Hematopoietic multipotent progenitor cell treated with erythropoietin and hydrocortisone succinate and interleukin-3 and kit ligand, for 6 days (in vitro differentiated cells): Measurements from ENCODE around the gene IP6K1.
"Not testable (repeated sequence)": the region's sequence is repeated elsewhere in the genome, so short reads cannot be mapped to it uniquely, and the experiment has no call there.

Experiments
- DNase-seq: peaks from one replicate; pipeline ENCODE4 v3.0.0-alpha.2; 2015

The IP6K1 gene

DNA sequence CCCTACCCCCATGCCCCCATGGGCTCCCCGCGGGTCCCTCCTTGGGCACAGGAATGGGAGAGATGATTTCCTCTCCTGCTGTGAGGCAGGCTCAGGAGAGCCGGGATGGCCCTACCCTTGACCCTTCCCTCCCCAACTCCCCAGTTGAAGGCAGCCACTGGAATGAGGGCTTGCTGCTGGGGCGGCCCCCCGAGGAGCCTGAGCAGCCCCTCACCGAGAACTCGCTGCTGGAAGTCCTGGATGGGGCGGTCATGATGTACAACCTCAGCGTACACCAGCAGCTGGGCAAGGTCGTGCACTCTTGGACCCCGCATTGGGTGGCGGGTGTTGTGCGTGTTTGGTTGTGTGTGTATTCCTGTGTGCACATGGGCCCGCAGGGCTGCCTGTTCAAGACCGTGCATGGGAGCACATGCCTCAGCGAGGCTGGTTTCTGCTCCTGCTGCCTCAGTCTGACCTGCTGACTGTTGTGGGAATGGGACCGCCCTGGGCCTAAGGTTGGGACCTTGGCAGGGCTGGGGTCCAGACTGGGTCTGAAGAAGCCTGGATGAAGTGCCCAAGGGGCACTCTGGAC lies 80.9 kb downstream of the IP6K1 start:
- no peak for DNase-seq

DNA sequence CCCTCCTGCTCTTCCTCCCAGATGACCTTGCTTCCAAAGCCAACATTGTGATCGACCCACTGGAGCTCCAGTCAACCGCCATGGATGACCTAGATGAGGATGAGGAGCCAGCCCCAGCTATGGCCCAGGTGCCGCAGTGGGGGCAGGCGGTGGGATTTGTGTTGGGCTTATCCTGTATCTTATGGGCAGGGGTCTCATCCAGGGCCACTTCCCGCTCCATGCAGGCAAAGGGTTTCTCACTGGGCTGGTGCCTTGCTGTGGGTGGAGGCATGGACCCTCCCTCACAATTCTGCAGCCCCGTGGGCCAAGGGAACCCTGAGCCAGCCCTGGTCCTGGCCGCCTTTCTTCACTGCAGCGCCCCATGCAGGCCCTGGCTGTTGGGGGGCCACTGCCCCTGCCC lies 81.7 kb downstream of the IP6K1 start:
- no peak for DNase-seq

DNA sequence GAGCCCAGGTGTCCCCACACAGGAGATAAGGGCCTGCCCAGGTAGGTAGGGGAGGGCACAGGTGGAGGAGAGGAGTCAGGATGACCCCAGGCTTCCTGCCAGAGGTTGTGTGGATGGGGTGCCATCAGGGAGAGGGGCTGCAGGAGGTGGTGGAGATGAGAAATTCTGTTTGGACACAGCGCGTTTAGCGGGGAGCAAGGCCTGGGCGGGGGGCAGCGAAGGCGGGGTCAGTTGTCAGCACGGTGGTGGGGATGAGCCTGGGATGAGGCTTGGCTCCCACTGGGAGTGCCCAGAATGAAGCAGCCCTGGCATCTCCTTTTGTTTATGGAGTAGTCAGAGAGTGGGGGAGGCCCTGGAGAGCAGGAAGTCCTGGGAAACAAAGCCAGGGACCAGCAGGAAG lies 82.4 kb downstream of the IP6K1 start:
- DNase-seq = no peak

DNA sequence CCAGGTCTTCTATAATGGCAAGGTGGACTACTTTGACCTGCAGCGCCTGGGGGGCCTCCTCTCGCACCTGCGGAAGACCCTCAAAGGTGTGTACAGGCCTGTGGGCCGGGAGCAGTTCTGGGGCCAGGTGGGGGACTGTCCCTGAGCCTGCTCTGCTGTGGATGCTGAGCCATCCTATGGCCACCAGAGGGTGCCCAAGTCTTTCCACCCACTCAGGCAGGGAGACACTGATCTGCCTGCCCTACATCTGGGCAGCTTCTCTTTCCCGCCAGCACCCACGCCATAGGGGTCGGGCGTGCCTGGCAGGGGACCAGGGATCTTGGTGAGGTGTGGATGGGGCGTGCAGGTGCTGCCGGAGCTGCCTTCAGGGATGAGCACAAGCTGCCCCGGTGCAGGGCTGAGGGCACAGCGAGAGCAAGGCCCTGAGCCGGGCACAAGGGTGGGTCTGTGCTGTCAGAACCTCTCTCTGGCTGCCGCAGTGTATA lies 82.9 kb downstream of the IP6K1 start:
- DNase-seq = peak; percentile 89

DNA sequence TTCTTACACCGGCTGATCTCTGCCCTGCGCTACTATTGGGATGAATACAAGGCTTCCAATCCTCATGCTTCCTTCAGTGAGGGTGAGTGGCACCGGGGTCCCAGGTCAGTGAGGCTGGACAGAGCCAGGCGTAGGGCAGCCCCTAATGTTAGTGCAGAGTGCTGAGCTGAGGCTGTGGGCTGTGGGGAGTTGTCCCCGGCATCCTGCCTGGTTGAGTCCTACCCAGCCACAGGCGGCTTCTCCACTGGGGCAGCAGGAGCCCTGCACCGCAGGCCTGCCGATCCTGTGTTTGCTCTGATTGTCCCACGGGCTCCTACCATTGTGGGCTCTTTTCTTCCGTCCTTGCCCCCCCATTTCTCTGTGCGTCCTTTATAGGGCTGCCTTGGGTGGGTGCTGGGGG lies 83.7 kb downstream of the IP6K1 start:
- no peak for DNase-seq

DNA sequence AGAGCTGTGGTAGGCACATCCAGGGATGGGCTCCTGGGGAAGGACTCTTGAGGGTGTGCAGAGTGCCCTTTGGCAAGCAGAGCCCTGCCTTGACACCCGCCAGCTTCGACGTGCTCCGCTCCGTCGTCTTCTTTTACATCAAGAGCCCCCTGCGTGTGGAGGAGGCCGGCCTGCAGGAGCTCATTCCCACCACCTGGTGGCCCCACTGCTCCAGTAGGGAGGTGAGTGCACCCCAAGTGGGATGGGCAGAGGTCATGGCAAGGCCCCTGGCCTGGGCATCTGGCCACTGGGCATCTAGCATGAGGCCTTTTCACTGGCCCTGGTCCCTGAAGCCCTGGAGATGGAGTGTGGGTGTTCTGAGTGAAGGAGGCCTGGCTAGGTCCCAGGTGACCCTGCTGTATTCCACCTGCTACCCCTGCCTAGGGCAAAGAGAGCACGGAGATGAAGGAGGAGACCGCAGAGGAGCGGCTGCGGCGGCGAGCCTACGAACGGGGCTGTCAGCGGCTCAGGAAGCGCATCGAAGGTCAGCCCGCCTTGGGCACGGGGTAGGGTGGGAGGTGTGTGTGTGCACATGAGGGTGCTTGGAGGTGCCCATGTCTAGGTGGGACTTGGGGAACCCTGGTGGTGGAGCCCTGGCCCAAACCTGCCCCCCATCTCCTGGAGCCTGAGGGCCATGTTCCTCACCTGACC lies 84.8 kb downstream of the IP6K1 start:
- peak; percentile 51 for DNase-seq

DNA sequence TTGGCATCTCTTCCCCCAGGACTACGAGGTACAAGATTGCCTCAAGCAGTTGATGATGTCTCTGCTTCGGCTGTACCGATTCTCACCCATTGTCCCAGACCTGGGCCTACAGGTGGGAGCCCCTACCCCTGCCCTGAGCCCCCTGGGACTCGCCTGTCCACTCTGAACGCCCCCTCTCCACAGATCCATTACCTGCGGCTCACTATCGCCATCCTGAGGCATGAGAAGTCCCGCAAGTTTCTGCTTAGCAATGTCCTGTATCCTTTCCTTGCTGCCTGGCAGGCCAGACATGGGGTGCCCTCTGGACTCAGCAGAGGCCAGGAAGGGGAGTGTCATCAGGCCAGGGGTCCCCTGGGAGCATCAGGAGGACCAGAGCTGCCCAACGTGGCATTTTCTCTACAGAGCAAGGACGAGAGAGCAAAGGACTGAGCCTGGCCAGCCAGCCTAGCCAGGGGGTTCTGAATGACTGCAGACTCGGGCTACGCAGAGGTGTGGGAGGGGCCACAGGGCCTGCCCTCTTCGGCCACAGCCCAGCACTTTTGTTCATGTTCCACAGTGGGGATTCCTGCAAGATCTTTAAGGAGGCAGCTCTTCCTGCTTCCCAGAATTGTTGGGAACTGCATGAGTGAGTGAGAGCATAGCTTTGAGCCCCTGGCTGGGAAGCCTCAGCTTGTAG lies 85.8 kb downstream of the IP6K1 start:
- DNase-seq = no peak

DNA sequence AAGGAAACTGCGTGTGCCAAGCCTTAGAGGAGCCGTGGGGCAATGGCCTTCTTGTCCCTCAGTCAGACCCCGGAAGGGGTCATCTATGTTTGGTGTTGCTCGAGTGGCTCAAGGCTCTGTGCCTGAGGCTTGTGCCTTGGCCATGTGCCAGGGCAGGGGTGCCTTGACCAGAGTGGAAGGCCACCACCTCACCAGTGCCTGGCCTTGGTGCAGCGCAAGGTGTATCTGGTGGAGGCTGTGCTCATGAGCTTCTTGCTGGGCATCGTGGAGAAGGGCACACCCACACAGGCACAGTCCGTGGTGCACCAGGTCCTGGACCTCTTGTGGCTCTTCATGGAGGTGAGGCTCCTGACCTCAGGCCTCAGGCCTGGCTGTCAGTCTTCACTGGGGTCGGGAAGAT lies 86.3 kb downstream of the IP6K1 start:
- DNase-seq = no peak

DNA sequence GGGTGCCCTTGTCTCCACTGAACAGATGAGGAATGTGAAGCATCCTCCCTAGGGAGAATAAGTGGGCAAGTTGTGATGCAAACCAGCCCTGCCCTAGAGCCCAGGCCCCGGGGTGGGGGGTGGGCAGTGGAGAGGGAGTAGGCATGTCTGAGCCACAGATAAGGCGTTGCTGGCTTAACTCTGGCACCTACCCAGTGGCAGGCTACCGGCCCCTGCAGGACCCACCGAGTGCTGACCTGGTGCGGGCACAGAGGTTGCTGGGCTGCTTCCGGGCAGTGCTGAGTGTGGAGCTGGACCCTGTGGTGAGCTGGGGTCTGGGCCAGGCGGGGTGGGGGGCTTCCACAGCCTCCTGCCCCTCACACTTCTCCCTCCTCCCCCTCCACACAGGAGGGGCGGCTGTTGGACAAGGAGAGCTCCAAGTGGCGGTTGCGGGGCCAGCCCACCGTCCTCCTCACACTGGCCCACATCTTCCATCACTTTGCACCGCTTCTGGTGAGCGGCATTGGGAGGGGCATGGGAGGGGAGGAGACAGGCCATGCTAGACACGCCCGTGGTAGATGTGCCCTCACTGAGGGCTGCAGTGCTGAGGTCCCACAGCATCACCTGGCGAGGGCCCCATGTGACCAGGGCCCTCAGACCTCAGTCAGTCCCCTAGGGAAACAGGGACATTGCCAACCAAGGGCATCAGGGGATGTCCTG lies 86.9 kb downstream of the IP6K1 start:
- peak; percentile 71 for DNase-seq

DNA sequence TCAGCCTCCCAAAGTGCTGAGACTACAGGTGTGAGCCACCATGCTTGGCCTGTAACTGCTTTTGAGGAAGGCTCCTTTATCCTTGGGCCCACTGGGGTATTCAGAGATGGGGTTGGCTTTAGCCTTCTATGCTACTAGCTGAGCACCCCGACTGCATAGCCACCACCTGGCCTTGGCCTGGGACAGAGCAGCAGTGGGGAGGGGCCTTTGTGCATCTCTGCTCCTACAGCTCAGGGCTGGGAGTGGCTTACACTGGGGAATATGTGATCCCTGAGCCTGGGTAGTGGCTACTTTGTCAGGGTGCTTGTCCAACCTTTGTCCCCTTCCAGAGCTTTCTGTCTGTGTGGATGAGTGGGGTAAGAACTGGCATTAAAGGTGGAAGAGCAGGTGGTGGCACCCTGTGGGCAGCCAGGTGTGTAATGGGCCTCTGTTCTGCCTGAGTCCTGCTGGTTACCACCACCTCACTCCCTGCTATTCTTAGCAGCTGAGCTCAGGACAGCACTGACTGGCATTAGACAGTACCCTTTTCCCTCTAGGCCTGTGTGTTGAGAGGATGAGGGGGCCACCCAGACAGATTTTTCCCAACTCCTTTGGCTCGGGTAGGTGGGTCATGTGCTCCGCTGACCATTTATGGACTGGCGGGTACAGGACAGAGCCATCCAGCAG lies 90.9 kb downstream of the IP6K1 start:
- not testable (repeated sequence) for DNase-seq

DNA sequence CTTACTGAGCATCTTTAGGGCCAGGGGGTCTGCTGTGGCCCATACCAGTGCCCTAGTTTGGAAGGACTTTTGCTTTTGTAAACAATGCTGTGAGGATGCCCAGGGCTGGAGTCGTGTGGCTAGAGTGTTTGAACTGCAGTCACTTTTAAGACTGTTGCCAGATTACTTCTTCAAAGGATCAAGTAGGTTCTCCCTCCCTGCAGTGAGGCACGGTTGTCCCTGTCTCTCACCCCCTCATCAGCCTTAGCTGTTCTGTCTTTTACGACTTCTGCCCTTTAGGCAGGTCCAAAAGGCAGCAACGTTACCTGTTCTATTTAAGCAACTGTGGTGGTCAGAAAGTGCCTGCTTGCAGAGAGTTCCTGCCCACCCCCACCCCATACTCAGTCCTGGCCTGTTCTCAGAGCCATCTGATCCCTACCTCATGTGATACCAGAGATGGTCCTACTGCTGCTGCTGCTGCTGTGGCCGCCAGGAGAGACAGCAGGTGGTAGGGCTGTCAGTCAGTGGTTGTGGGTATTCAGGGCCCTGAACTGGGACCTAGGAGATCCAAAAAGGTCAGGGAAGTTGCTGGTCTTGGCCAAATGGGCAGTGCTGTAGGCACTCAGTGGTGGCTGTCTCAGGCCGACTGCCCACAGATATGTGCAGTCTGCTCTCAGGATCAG lies 91.8 kb downstream of the IP6K1 start:
- DNase-seq = not testable (repeated sequence)

DNA sequence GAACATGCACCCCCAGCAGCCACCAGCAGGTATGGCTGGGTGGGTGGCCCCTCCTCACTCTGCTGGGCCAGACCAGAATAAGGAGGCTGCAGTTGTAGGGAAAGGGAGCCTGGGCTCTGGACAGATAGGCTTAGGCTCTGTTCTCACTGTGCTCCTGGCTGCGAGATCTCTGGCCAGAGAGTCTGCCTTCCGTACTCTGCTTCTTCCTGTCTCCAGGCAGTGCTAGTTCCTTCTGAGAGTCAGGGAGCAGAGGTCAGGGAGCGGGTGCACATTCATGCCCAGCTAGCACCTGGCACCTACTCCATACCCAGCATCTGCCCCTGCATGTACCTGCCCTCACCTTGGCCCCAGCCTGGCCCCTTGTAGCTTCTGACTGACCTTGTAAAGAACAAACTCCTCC lies 94.9 kb downstream of the IP6K1 start:
- not testable (repeated sequence) for DNase-seq

DNA sequence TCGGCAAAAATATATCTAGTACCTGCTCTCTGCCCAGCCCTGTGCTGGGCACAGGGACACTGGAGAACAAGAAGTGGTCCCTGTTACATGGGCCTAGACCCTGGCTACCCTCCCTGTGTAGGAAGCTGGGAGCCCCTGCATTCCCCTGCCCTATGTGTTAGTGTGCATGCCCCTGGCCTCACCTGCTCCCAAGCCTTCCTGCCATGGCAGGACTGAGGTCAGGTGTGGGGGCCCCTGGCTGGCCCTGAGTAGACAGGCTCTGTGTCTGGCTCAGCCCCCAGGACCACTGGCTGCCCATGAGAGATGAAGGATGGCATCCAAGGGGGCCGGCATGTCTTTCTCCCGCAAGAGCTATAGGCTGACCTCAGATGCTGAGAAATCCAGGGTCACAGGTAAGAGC lies 95.5 kb downstream of the IP6K1 start:
- DNase-seq = not testable (repeated sequence)

DNA sequence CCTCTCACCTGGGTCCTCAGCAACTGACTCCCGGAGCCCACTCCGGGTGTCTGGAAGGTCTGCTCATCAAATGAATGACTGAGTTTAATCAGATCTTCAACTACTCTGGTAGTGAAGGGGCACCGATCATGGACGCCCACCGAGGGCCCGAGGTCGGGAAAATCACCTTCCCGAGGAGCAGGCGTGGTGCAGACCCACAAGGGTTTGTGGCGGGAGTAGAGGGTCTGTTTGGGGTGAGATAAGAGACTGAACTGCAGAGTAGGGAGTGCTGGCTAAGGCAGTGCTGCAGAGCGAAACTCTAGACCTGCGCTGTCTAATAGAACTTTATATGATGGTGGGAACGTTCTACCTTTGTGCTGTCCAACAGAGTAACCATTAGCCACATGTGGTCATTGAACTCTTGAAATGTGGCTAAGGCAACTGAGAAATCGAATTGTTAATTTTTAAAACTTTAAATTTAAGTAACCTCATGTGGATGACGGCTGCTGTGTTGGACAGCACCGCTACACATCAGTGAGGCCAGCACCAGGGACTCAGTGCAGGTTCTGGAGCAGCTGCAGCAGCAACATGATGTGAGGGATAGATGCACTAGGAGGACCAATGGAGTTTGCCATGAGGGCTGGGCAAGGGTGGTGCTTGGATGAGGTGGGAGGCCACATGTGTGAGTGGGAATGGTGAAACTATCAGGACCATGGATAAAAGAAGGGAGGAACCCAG lies 96.3 kb downstream of the IP6K1 start:
- peak; percentile 70 for DNase-seq

DNA sequence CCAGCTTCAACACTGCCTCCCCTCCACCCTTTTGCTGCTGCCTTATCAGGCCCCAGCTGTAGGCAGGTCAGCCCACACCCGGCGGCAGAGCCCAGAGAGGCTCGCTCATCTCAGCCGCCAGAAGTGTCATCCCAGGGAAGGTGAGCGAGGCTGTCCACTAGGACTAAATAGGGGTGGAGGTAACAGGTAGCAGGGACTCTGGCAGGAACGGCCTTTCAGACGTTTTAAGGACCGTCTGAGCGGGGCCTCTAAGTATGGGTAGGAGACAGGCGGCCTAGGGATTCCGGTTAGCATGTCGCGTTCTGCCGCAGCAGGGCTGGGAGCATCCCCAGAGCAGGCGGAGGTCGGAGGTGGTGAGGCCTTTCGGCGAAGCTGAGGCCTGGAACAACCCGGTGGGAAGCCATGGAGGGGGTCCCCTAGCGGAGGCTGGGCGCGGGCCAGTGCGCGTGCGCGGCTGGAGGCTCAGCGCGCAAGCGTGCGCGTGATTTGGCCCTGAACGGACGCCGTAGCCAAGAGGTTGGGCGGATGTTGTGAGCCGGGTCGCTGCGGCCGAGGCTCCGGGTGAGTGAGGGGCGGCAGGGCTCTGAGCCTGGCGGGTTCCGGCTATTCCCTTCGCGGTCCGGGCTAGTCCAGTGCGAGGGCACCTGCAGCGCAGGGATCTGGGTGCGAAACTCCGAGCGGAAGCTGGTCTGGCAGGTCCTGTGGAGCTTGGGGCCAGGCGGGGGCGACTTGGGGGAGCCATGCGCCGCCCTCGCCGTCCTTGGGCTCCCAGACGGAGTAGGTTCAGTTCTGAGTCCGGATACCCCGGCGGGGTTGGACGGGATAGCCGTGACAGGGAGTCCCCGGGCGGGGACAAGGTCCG lies 97.1 kb downstream of the IP6K1 start, which contains the start of the genes MST1 and RNF123:
Gene MST1, minus strand, starts transcription at position 429 of the 862 bp plus-strand sequence. CDS start 783 bp downstream, outside the sequence.
Gene RNF123, plus strand, starts transcription at position 512 of the 862 bp plus-strand sequence. CDS start 1,609 bp downstream, outside the sequence.
- DNase-seq = peak; percentile 92

DNA sequence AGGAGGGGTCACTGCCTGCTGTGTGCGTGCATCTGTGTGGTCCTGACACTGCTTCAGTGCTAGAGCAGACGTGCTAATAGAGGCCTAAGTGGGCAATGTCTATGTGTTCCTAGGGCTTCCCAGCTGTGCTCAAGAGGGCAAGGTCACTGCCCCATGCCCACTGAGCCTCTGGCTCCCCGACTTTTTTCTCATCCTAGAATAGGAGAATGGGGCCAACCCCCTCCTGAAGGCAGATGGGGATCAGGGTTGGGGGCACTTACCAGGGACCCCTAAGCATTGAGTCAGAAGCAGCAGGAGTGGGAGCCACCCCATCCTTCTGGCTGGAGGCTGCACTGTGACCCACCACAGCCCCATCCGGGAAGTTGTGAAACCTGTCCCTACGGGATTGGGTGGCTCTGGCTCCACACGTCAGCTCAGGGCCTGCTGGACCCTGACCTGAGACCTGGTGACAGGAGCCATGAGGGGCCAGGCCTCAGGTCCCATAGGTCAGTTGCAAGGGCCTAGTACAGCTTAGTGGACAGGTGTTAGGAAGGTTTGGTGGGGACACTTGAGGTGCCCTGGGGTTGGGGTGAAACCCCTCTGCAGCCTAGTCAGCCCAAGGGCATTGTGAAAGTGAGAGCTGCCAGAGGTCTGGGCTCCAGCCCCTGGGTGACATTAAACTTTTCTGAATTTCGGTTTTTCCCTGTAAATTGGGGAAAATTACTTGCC lies 97.8 kb downstream of the IP6K1 start:
- DNase-seq = peak; percentile 39

DNA sequence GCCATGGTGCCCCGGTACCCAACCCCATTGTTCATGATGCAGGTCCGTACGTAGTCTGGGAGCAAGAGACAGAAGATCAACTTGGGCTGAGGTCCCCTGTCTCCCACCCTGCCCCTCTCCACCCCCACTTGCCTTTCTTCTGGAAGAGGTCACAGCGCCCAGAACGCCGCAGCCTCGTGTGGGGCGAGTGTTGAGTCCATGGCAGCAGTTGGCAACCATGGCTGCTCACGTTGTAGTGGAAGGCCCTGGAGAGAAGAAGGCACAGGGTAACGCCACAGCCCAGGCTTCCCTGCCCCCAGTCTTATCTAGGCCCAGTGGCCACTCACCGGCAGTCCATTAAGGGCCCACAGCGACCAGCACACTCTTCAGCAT lies 98.9 kb downstream of the IP6K1 start:
- DNase-seq = not testable (repeated sequence)

DNA sequence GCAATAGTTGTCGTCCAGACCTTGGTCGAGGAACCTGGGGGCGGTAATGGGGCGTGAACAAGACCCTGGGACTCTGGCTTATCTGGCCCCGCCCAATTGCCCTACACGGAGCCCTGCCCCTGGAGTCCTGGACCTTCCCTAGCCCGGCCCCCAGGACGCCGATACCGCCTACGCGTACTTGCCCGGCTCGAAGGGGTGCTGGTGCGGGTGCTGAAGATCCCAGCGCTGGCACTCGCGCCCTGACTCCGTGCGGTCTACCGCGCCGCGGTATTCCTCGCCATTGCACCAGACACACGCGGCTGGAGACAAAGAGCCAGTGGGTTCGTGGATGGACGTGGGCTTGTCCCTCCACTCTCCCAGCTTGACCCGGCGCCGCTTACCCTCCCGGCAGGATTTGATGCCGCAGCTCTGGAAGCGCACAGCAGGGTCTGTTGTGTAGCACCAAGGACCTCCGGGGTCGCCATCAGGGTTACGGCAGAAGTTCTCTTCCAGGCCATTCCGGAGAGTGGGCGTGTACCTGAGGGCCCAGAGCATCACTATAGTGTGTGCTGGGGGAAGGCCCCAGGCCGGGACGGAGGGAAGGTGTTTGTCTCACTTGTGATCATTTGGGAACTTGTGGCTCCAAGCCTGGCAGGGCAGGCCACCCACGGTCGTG lies 99.4 kb downstream of the IP6K1 start:
- peak; percentile 95 for DNase-seq

DNA sequence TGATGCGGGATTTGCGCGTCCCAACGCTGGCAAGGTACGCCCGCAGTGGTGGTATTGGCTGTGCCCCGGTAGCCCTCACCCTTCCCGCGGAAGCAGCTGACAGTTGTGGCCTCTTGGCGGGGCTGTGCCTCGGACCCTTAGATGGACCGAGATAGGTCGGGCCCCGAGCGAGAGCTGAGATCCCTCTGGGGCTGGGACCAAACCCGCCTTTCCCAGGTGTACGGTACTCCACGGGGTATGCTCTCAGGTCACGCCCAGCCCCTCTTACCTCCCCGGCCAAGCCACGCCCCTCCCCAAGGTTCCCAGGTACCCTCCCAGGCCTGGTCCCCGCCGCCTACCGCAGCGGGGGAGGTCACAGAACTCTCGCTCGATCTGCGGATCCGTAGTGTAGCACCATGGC lies 100.0 kb downstream of the IP6K1 start:
- DNase-seq = peak; percentile 57
